GM12892 (cell line): ENCODE results near the gene DCST1.

Experiments used
- DNase-seq: peaks from one replicate; pipeline ENCODE4 v3.0.0; 2011; ENCODE audit not compliant: insufficient read length
- FAIRE-seq: peaks from 2 replicates; lab custom pipeline; 2011; peaks lifted over from hg19 to GRCh38; lab: Jason Lieb, UNC
- POLR2A ChIP-seq: IDR thresholded peaks from 2 replicates; pipeline ENCODE4 v1.6.1; 2011; ENCODE audit warnings: low read depth, low read length, control low read depth
- POLR2AphosphoS5 ChIP-seq: IDR thresholded peaks from 2 replicates; pipeline ENCODE4 v1.6.1; 2011; ENCODE audit warnings: low read depth, low read length, control low read depth
- TAF1 ChIP-seq: IDR thresholded peaks from 2 replicates; pipeline ENCODE4 v1.6.1; 2011; ENCODE audit warnings: low read depth, mild to moderate bottlenecking, control low read depth, low read length, borderline replicate concordance

DCST1 gene

GRCh38 chr1:155064832-155065429 is 31.3 kb downstream of the DCST1 start:
- no peak for DNase-seq
- TF ChIP-seq TAF1 (no peak), POLR2AphosphoS5 (no peak), POLR2A (no peak)
- FAIRE-seq = no peak

- FAIRE-seq = no peak
- DNase-seq = no peak
- TF ChIP-seq TAF1 (no peak), POLR2A (no peak), POLR2AphosphoS5 (no peak)
These were observed 33.2 kb downstream of the DCST1 start for GRCh38 chr1:155066777-155067176.

GRCh38 chr1:155068599-155068998 is 35.0 kb downstream of the DCST1 start:
- FAIRE-seq (no peak), DNase-seq (no peak)
- TF ChIP-seq POLR2AphosphoS5 (no peak), POLR2A (no peak), TAF1 (no peak)

- DNase-seq (no peak), FAIRE-seq (no peak)
- no peak for TF ChIP-seq POLR2AphosphoS5
- TF ChIP-seq TAF1 = no peak
- TF ChIP-seq POLR2A = no peak
These were observed 36.0 kb downstream of the DCST1 start for GRCh38 chr1:155069551-155070157.

GRCh38 chr1:155070158-155070621 is 36.6 kb downstream of the DCST1 start:
- FAIRE-seq = no peak

GRCh38 chr1:155070721-155071569 is 37.3 kb downstream of the DCST1 start:
- FAIRE-seq = peak; percentile 21
- TF ChIP-seq POLR2AphosphoS5 (no peak), TAF1 (no peak), POLR2A (no peak)
- peak; percentile 81 for DNase-seq

More at GRCh38 chr1:155070158-155070621, 36.6 kb downstream of the DCST1 start:
- no peak for DNase-seq
- TF ChIP-seq POLR2AphosphoS5 (no peak), TAF1 (no peak), POLR2A (no peak)

GRCh38 chr1:155071701-155072100 is 38.1 kb downstream of the DCST1 start:
- no peak for FAIRE-seq
- no peak for DNase-seq
- TF ChIP-seq TAF1 (no peak), POLR2AphosphoS5 (no peak), POLR2A (no peak)

- TF ChIP-seq POLR2A (no peak), TAF1 (no peak), POLR2AphosphoS5 (no peak)
- FAIRE-seq = no peak
- no peak for DNase-seq
These were observed 39.1 kb downstream of the DCST1 start for GRCh38 chr1:155072531-155073289.

- no peak for DNase-seq
- no peak for FAIRE-seq
- TF ChIP-seq POLR2AphosphoS5 = no peak
- no peak for TF ChIP-seq POLR2A
- TF ChIP-seq TAF1 = no peak
These were observed 40.0 kb downstream of the DCST1 start for GRCh38 chr1:155073377-155074242.

- DNase-seq (no peak), FAIRE-seq (no peak)
- TF ChIP-seq TAF1 (no peak), POLR2A (no peak), POLR2AphosphoS5 (no peak)
These were observed 41.9 kb downstream of the DCST1 start for GRCh38 chr1:155075535-155075934.

GRCh38 chr1:155076371-155076770 is 42.7 kb downstream of the DCST1 start:
- no peak for DNase-seq
- no peak for FAIRE-seq
- no peak for TF ChIP-seq TAF1
- no peak for TF ChIP-seq POLR2A
- TF ChIP-seq POLR2AphosphoS5 = no peak
